Hepatocyte (in vitro differentiated cells): ENCODE results near the gene LRRC42. TPM values are rescaled to one million over a fixed set of nuclear protein-coding genes. Genes with fewer than 3 reads are reported as not detected.
A peak's percentile ranks its signal among the peaks of the same experiment; 100 is the strongest.

Source experiments
- DNase-seq: peaks from one replicate; pipeline ENCODE4 v3.0.0-alpha.2; 2016; ENCODE audit warnings: low spot score
- H2AFZ ChIP-seq: fragments of 200-600 bp; sonication (generic); 2 replicates; pipeline ENCODE4 v1.6.0; 2016; ENCODE audit warnings: antibody characterized with exemption, mild to moderate bottlenecking
- H3K27ac ChIP-seq: fragments of 200-600 bp; sonication (generic); 2 replicates; pipeline ENCODE4 v1.5.1; 2016; ENCODE audit warnings: mild to moderate bottlenecking
- H3K27me3 ChIP-seq: fragments of 200-600 bp; sonication (generic); 2 replicates; pipeline ENCODE4 v1.6.1; 2016
- H3K36me3 ChIP-seq: fragments of 200-600 bp; sonication (generic); replicated peaks from 2 replicates; pipeline ENCODE4 v1.5.1; 2016; ENCODE audit warnings: low read depth; ENCODE audit not compliant: insufficient read depth
- H3K4me1 ChIP-seq: fragments of 200-600 bp; sonication (generic); 2 replicates; pipeline ENCODE4 v1.5.1; 2016; ENCODE audit warnings: mild to moderate bottlenecking, moderate library complexity; ENCODE audit not compliant: insufficient read depth
- H3K4me2 ChIP-seq: fragments of 200-600 bp; sonication (generic); 2 replicates; pipeline ENCODE4 v1.6.0; 2016
- H3K4me3 ChIP-seq: fragments of 200-600 bp; sonication (generic); 2 replicates; pipeline ENCODE4 v1.5.1; 2016; ENCODE audit warnings: mild to moderate bottlenecking
- H3K79me2 ChIP-seq: fragments of 200-600 bp; sonication (generic); 2 replicates; pipeline ENCODE4 v1.6.0; 2017; ENCODE audit warnings: mild to moderate bottlenecking
- H3K9me2 ChIP-seq: fragments of 200-600 bp; sonication (generic); replicated peaks from 2 replicates; pipeline ENCODE4 v1.6.0; 2017; ENCODE audit warnings: mild to moderate bottlenecking; ENCODE audit not compliant: insufficient read depth
- H3K9me3 ChIP-seq: fragments of 200-600 bp; sonication (generic); 2 replicates; pipeline ENCODE4 v1.5.1; 2016; ENCODE audit warnings: low read depth, mild to moderate bottlenecking
- H4K20me1 ChIP-seq: fragments of 200-600 bp; sonication (generic); 2 replicates; pipeline ENCODE4 v1.6.0; 2016; ENCODE audit warnings: mild to moderate bottlenecking; ENCODE audit not compliant: insufficient read depth, poor library complexity, severe bottlenecking
- CTCF ChIP-seq: fragments of 200-600 bp; sonication (generic); IDR thresholded peaks from 2 replicates; pipeline ENCODE4 v1.5.1; 2016; ENCODE audit warnings: antibody characterized with exemption, mild to moderate bottlenecking; ENCODE audit not compliant: poor library complexity
- EZH2 ChIP-seq: fragments of 200-600 bp; sonication (generic); IDR thresholded peaks from 2 replicates; pipeline ENCODE4 v1.6.1; 2016; ENCODE audit warnings: antibody characterized with exemption, mild to moderate bottlenecking, borderline replicate concordance
- EZH2phosphoT487 ChIP-seq: fragments of 200-600 bp; sonication (generic); IDR thresholded peaks from one replicate; pipeline ENCODE4 v1.6.1; 2018; ENCODE audit warnings: antibody characterized with exemption, mild to moderate bottlenecking, low read depth, moderate library complexity; ENCODE audit not compliant: unreplicated experiment, severe bottlenecking
- WGBS: methylation state at CpG from one replicate; pipeline ENCODE4 v1.1.6; 2016; ENCODE audit warnings: low lambda C conversion rate; ENCODE audit errors: missing lambda C conversion rate; 5-methylcytosine and 5-hydroxymethylcytosine counted together
- polyA plus RNA-seq: library from polyadenylated mRNA; unstranded; fragments of >200 nt; fragmentation: Nextera tagmentation; extraction: Ambion mirVana; gene quantifications from 2 replicates; pipeline ENCODE4 v1.2.1, GENCODE V29; 2016
- total RNA-seq: library from RNA; depleted of rRNA; stranded (reverse); fragments of >200 nt; gene quantifications from 2 replicates; pipeline ENCODE4 v1.2.3, GENCODE V29; 2014

LRRC42 gene
- total and polyA plus RNA-seq, 2 experiments from 2014 or later, result 56.6 to 58.2 TPM

GRCh38 chr1:53927376-53927881 lies 18.7 kb upstream of the LRRC42 start:
- Histone ChIP-seq H3K4me3 (no peak overlapping the region), H3K36me3 (no peaks in the 10 kb centered on the region), H3K79me2 (no peaks in the 10 kb centered on the region), H3K4me1 (no peaks in the 10 kb centered on the region), H4K20me1 (no peaks in the 10 kb centered on the region), H2AFZ (no peak overlapping the region), H3K9me2 (no peaks in the 10 kb centered on the region), H3K4me2 (no peak overlapping the region), H3K9me3 (no peaks in the 10 kb centered on the region), H3K27me3 (no peaks in the 10 kb centered on the region), H3K27ac (no peak overlapping the region)
- 91% methylated on average over 2 of the region's 2 CpGs for WGBS
- DNase-seq, result no peak
- no peak for TF ChIP-seq EZH2phosphoT487
- no peak for TF ChIP-seq EZH2
- TF ChIP-seq CTCF, result no peak

GRCh38 chr1:53929246-53929960 lies 16.7 kb upstream of the LRRC42 start:
- Histone ChIP-seq H3K4me3 (no peak overlapping the region), H3K9me2 (no peaks in the 10 kb centered on the region), H3K4me1 (no peaks in the 10 kb centered on the region), H3K27ac (peak overlapping the region; percentile 58), H3K4me2 (no peak overlapping the region), H3K36me3 (no peaks in the 10 kb centered on the region), H4K20me1 (no peaks in the 10 kb centered on the region), H3K9me3 (peaks cover 8% of the 10 kb centered on the region), H3K27me3 (no peaks in the 10 kb centered on the region), H3K79me2 (peaks cover 3% of the 10 kb centered on the region), H2AFZ (no peak overlapping the region)
- DNase-seq, result no peak
- TF ChIP-seq EZH2phosphoT487 (no peak), EZH2 (no peak), CTCF (no peak)
- WGBS, result 61% methylated on average over 2 of the region's 2 CpGs

- 89% methylated on average over 3 of the region's 3 CpGs for WGBS
- TF ChIP-seq CTCF (no peak), EZH2 (no peak)
- no peaks in the 10 kb centered on the region for H4K20me1 ChIP-seq
- no peaks in the 10 kb centered on the region for H3K9me2 ChIP-seq
- no peak overlapping the region for H3K4me3 ChIP-seq
- H2AFZ ChIP-seq, result no peak overlapping the region
- H3K36me3 ChIP-seq, result no peaks in the 10 kb centered on the region
- no peak overlapping the region for H3K4me2 ChIP-seq
- peaks cover 3% of the 10 kb centered on the region for H3K79me2 ChIP-seq
- H3K4me1 ChIP-seq, result no peaks in the 10 kb centered on the region
- no peaks in the 10 kb centered on the region for H3K27me3 ChIP-seq
- DNase-seq, result no peak
- no peak overlapping the region for H3K27ac ChIP-seq
- H3K9me3 ChIP-seq, result peaks cover 12% of the 10 kb centered on the region
These were observed 15.2 kb upstream of the LRRC42 start for GRCh38 chr1:53930932-53931331.
